HG03025 (cell line): ENCODE data around the gene SGCD.

Experiments used
- ATAC-seq: cut with Tn5 transposase; IDR thresholded peaks from one replicate; pipeline ENCODE4 v1.9.1; 2021; ENCODE audit warnings: mild to moderate bottlenecking, moderate library complexity; ENCODE audit not compliant: unreplicated experiment, low FRiP score

Gene SGCD

GRCh38 chr5:156735477-156735876 lies 408.5 kb downstream of the SGCD start:
- no peak for ATAC-seq

GRCh38 chr5:156741516-156741915 lies 414.6 kb downstream of the SGCD start:
- ATAC-seq = no peak

GRCh38 chr5:156753846-156754245 lies 426.9 kb downstream of the SGCD start:
- no peak for ATAC-seq

GRCh38 chr5:156755421-156756087 lies 428.6 kb downstream of the SGCD start:
- no peak for ATAC-seq

DNA sequence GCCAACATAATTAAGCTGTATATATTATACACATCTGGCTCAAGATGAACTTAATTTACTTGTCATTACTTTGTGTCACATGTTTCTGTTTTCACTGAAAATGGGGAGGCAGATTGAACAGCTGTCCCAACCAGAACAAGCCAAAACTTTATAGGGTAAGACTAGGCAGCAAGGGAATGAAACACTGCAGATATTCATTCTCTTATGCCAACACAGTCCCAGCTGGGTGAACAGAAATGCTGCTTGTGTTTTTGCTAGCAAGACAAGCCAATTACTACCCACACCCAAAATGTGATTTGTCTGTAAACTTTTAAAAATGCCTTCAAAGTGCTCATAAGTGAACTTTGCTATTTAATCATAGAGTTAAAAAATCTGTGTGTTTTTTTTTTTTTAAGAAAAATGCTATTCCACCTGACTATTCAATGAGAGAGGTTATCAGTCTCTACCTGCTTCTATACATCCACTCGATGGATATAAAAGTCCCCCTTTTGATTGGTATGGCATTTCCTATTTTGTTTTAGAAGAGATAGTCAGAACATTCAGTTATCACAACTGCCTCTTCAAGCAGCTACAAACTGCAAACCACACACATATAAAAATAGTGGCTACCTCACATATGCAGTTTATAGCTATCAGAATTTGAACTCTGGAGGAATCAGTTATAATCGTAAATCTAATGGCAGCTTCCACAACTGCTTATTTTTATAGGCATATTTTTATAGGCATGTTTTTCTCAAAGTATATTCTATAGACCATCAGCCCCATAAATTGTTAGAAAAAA lies 431.2 kb downstream of the SGCD start:
- ATAC-seq = no peak

- no peak for ATAC-seq
Measured at GRCh38 chr5:156759156-156759555, 432.2 kb downstream of the SGCD start.

DNA sequence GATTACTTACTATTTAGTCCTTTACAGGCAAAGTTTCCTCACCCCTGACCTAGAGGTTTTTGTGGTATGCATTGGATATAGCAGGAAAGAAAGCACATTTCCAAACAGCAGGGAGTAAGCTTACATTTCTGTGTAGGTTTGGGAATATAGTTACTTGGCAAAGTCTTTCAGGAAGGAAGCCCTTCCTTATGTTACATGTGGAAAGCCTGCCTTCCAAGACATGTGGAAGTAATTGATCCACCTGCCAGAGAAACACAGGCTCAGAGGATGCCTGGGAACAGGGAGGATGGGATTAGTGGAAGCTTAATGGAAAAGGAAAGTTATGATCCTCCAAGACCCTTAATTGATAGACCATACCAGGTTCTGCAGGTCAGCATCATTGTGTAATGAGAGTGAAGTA lies 435.8 kb downstream of the SGCD start:
- ATAC-seq = no peak

DNA sequence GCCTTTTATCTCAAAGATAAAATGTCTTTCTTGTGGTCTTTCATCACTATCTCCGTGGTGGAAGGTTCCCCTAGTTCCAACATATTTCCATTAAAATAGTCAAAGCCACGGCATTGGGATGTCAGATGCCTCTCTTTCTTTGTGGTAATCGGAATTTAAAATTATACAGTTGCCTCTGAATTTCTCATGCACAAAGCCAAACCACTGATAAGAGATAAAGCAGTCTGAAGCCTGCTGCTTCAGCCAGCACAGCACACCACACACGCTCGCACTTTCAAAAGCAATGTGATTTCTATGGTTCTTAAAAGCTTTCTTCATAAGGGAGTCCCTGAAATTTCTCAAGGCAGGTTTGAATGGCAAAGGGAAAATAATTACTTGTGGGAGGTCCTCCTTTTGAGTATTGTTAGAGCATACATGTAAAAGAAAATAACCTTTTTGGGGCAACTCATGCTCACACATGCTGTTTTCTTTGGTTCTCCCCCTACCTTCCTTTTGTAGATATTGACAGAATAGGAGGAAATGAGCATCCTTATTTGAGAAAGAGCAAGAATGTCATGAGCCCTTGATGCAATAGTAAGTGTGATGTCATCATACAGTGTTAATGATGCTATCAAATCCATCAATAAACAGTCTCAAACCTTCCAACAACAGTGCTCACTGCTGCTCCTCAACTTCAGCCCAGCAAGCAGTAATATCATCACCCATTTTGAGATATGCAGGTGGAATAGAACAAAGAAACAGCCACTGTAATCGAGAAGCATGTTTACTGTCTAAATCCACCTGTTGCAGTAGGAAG lies 437.4 kb downstream of the SGCD start:
- no peak for ATAC-seq

DNA sequence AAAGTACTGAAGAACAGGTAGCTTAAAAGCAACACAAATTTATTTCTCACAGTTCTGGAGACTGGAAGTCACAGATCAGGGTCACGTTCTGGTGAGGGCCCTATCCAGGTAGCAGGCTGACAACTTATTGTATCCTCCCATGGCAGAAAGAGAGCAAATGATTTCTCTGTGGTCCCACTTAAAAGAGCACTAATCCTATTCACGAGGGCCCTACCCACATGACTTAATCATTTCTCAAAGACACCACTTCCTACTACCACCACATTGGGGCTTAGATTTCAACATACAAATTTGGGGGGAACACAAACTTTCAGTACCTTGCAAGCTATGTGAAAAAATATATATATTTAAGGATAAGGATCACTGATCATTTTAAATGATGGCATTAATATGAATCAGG lies 447.3 kb downstream of the SGCD start:
- no peak for ATAC-seq

DNA sequence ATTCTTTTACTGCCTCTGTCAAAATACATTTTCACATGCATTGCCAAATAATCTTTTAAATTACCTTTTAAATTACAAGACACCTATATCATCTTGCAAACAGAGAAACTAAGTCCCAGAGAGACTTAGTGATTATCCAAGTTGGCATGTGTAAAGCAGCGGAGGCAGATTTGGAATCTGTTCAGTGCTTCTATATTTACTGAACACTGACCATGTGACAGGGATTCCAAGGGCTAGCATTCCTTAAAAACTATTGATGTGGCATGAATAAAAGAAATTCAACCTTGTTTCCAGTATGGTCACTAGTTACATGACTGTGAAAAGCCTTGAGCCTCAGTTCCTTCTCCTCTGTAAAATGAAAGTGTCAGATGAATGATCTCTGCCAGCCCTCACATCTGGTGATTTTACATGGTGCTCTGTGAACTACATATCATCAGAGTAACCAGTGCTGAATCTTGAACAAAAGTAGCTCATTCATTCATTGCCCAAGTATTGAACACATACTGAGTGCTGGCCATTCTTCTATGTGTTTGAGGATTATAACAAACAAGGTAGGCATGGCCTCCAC lies 451.3 kb downstream of the SGCD start:
- no peak for ATAC-seq

DNA sequence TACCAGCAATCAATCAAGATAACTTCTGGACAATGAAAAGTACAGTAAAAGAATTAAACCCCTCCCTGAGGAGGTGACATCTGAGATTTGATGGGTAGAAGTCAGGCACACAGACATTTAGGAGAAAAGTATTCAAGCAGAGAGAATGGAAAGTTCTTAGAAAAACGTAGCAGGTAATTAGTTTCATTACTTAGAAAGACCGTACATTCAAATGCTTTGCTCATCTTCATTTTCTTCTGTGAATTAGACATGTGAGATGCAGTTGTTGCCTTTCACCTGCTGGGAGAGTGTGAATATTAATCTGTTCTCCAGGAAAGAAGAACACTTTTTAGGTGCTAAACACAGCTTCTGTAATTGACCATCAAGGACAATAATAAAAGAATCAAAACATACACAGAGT lies 451.8 kb downstream of the SGCD start:
- no peak for ATAC-seq

DNA sequence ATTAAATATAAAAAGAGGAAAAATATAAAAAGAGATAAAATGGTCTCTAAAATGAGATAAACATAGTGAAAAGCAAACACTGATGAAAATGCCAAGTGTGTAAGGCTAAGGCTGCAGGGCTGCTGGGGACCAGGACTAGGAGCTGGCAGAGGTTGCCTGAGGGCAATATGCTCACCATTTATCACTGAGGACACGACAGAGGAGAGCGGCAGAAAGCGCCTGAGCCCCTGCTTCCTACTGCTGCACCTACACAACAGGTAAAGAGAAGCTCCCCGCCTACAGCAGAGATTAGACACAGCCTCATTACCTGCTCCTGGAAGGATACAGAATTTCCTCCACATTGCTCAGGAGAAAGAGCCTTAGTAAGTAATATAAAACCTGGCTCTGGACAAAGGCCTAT lies 452.5 kb downstream of the SGCD start:
- ATAC-seq = no peak

DNA sequence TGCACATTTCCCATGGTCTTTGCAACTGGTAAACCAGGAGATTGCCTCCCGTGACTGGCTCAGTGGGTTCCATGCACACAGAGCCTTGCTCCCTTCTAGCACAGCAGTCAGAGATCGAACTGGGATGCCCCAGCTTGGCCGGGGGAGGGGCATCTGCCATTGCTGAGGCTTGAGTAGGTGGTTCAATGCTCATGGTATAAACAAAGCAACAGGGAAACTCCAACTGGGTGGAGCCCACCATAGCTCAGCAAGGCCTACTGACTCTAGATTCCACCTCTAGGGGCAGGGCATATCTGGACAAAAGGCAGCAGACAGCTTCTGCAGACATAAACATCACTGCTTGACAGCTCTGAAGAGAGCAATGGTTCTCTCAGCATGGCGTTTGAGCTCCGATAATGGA lies 456.1 kb downstream of the SGCD start:
- no peak for ATAC-seq

DNA sequence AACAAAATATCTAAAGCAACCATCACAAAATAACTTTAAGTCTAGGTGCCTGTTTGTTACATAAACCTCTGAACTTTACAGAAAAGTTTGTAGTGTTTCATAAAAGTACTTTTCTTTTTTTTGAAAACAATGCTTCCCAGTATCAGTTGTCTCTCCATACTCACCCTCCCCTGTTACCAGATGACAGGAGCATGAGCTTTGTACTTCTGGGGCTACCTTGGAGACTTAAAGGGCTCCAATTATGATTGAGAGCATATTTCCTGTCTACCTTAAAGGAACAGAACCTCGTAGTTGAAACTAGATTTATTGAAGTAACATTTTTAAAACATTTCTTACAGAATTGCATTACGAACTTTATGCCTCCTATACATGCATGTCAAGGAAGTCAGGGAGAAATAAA lies 467.7 kb downstream of the SGCD start:
- ATAC-seq = no peak

DNA sequence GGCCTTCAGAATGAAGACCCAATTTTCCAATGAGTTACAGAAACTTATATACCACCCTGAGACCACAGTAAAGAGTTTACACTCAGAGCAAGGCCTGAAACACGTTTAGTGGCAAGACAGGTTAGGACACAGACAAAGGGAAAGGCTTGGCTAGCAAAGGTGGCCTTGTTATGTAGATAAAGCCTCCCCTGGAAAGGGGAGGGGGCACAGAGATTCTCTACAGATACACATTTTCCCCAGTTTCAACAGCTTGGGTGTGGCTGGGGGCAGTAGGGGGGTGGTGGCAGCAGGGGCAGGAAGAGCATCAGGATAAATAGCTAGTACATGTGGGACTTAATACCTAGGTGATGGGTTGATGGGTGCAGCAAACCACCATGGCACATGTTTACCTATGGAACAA lies 471.2 kb downstream of the SGCD start:
- no peak for ATAC-seq

GRCh38 chr5:156799171-156799570 lies 472.2 kb downstream of the SGCD start:
- no peak for ATAC-seq

DNA sequence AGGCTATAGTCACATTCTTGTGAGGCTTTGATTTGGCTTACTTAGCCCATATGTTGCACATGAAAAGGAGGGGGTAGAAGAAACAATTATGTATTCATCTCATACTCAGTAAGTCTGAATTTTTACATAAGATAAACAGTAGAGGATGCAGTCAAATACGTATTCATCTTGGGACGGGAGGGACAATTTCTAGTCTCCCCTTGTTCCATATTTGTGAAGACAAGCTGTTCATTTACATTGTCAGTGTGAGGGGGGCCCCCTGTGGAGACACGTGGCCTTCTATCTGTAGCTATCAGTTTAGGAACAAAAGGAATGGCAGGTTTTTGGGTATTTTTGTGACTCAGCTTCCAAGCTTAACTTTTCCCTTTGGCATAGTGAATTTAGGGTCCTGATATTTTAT lies 474.0 kb downstream of the SGCD start:
- ATAC-seq = no peak

DNA sequence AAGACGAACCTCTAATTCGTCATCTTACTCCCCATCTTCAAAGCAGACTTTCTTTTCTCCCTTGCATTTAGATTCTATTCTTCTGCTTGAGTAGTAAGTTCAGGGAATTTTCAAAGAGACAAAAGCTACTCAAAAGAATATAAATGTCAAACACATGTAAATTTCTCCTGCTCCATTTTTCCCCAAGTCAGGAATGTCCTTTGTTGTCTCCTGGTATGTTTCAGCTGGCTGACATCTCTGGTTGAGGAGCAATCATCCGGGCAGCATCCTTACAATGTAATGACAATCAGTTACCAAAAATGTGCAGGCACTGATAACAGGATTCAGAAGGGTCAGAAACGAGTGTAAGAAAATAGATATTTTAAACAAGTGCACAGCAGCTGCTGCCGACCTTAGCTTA lies 475.5 kb downstream of the SGCD start:
- no peak for ATAC-seq

DNA sequence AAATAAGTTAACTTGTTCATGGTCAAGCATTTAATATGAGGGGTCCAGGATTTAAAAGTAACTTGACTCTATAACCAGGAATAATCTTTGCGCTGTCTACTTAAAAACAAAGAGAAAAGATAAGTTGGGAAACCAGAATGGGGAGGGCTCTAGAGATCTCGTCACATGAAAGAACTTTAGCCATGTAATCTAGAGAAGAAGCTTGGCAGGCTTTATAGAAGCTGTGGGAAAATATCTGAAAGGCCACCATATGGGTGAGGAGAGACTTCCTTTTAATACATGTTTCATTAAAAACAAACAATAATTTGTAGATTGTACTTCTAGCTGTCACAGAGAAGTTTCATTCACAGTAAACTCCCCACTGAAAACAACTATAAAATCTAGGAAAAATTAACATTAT lies 476.4 kb downstream of the SGCD start:
- ATAC-seq = no peak

DNA sequence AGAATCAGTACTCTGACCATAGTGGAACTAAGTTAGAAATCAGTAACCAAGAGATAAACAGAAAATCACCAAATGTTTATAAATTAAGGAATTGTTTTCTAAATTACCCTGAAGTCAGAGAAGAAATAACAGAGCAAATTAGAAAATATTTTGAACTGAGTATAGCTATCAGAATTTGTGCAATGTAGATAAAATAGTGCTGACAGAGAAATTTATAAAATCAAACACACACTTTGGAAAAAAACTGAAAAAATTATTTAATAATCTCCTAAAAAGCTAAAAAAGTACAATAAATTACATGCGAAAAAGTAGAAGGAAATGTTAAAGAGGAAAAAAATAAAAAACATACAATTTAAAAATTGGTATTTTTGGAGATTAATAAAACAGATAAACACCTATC lies 486.0 kb downstream of the SGCD start:
- ATAC-seq = no peak

- no peak for ATAC-seq
Measured at GRCh38 chr5:156815988-156816599, 489.1 kb downstream of the SGCD start.
